A673 (cell line): ENCODE measurements around the gene CLEC3B.

ENCODE experiments used
- EZH2 ChIP-seq: fragments of 200-600 bp; sonication (generic); IDR thresholded peaks from 2 replicates; pipeline ENCODE4 v1.6.1; 2017; ENCODE audit warnings: borderline replicate concordance, low read depth, mild to moderate bottlenecking, mixed read lengths, antibody characterized with exemption, low read length; ENCODE audit not compliant: poor library complexity, severe bottlenecking
- TF ChIP-seq, protein P1 (sequence below): fragments of 300-800, 200-600 bp; sonication (generic); conservative IDR thresholded peaks from 2 replicates; pipeline ENCODE4 v1.5.1; 2017; ENCODE audit warnings: low read depth, mild to moderate bottlenecking, antibody characterized with exemption, low read length, moderate library complexity, mixed read lengths

- TF ChIP-seq EZH2: no peak
- TF ChIP-seq, protein P1, sequence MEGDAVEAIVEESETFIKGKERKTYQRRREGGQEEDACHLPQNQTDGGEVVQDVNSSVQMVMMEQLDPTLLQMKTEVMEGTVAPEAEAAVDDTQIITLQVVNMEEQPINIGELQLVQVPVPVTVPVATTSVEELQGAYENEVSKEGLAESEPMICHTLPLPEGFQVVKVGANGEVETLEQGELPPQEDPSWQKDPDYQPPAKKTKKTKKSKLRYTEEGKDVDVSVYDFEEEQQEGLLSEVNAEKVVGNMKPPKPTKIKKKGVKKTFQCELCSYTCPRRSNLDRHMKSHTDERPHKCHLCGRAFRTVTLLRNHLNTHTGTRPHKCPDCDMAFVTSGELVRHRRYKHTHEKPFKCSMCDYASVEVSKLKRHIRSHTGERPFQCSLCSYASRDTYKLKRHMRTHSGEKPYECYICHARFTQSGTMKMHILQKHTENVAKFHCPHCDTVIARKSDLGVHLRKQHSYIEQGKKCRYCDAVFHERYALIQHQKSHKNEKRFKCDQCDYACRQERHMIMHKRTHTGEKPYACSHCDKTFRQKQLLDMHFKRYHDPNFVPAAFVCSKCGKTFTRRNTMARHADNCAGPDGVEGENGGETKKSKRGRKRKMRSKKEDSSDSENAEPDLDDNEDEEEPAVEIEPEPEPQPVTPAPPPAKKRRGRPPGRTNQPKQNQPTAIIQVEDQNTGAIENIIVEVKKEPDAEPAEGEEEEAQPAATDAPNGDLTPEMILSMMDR: no peak
Observed at GRCh38 chr3:45078910-45079522, 52.9 kb downstream of the CLEC3B start.
